ENCODE data around the gene MICB. TPM values are rescaled to one million over a fixed set of nuclear protein-coding genes. Genes with fewer than 3 reads are reported as not detected.

Gene MICB
- total RNA-seq, 6 donors from 2014 or later: 4.9 to 14.4 (median 11.3) TPM

- TF ChIP-seq POLR2A (IDR thresholded peaks at IDR 0.05) (no peak), EP300 (IDR thresholded peaks at IDR 0.05) (no peak), CTCF (IDR thresholded peaks at IDR 0.05) (no peak), POLR2AphosphoS5 (IDR thresholded peaks at IDR 0.05) (no peak)
- H3K27me3 ChIP-seq: no peaks in the 10 kb centered on the region
- peaks cover 28 to 38% (median 35%) of the 10 kb centered on the region in 4 donors for H3K4me1 ChIP-seq
- WGBS, 2 donors: 51 to 57% methylated on average over 6 of the region's 6 CpGs
- no peak overlapping the region for H3K27ac ChIP-seq
- ATAC-seq (ENCODE audit: low FRiP score in 2 of 2) (no peak), DNase-seq (no peak)
- no peaks in the 10 kb centered on the region for H3K9me3 ChIP-seq
- peaks cover 40 to 66% (median 62%) of the 10 kb centered on the region in 4 donors for H3K36me3 ChIP-seq
- peak overlapping the region in 1 of 4 donors; percentile 60 for H3K4me3 ChIP-seq
Observed at GRCh38 chr6:31538805-31539400, 41.0 kb downstream of the MICB start.

- DNase-seq (no peak), ATAC-seq (ENCODE audit: low FRiP score in 2 of 2) (no peak)
- Histone ChIP-seq H3K4me1 (peaks cover 28 to 38% (median 35%) of the 10 kb centered on the region in 4 donors), H3K36me3 (peaks cover 23 to 48% (median 45%) of the 10 kb centered on the region in 4 donors), H3K9me3 (no peaks in the 10 kb centered on the region), H3K27me3 (no peaks in the 10 kb centered on the region), H3K27ac (peak overlapping the region; percentile 89 to 99 (median 94)), H3K4me3 (peak overlapping the region; percentile 60 to 63 (median 62))
- TF ChIP-seq EP300 (IDR thresholded peaks at IDR 0.05) (no peak), POLR2AphosphoS5 (IDR thresholded peaks at IDR 0.05) (no peak), POLR2A (IDR thresholded peaks at IDR 0.05) (no peak), CTCF (IDR thresholded peaks at IDR 0.05) (no peak)
- 15 to 19% methylated on average over 4 of the region's 4 CpGs for WGBS, 2 donors
Observed at GRCh38 chr6:31540640-31541039, 42.7 kb downstream of the MICB start.

DNA sequence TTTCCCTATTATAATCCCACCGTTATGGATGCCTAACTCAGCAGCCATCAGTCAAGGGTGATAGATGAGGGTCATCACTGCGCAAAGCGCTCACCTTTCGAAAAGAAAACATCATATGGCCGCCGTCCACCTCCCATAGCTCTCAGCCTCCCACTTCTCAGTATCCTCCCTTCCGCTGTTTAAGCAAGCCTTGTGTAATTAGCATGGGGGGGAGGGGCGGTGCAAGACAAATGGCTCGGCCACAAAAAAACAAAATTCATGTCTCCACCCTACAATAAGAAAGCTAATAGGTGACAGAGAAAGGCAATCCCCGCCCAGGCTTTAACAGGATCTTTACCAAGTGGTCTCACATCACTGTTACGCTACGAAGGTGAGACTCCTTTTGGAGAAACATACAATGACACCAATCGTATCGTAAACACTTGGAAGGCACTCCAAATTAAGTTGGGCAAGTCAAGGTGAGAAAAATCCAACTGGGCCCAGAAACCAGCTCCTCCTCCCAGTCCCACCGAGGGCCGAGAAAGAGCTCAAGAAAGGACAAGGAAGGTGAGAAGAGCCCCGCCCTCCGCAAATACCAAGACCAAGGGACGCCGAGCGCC lies 43.2 kb downstream of the MICB start:
- TF ChIP-seq EP300 (IDR thresholded peaks at IDR 0.05) (no peak), POLR2AphosphoS5 (IDR thresholded peaks at IDR 0.05) (peak in 1 of 2 donors; percentile 17), POLR2A (IDR thresholded peaks at IDR 0.05) (no peak)
- H3K36me3 ChIP-seq: peaks cover 18 to 43% (median 40%) of the 10 kb centered on the region in 4 donors
- H3K9me3 ChIP-seq: no peaks in the 10 kb centered on the region
- peak overlapping the region; percentile 89 to 99 (median 94) for H3K27ac ChIP-seq
- WGBS, 2 donors: 0% methylated on average over 21 of the region's 21 CpGs
- ATAC-seq (ENCODE audit: low FRiP score in 2 of 2) (peak; percentile 49 to 56), DNase-seq (peak in 1 of 2 donors; percentile 67)
- peaks cover 28 to 39% (median 36%) of the 10 kb centered on the region in 4 donors for H3K4me1 ChIP-seq
- H3K27me3 ChIP-seq: no peaks in the 10 kb centered on the region
- peak overlapping the region; percentile 60 to 63 (median 62) for H3K4me3 ChIP-seq

GRCh38 chr6:31541658-31542521 lies 43.9 kb downstream of the MICB start, which contains the start of gene DDX39B:
TSS of gene DDX39B (minus strand) at chr6:31542003. CDS start at chr6:31540532, 1,471 bp downstream.
- WGBS, 2 donors: 0 to 1% methylated on average over 41 to 43 of the region's 43 CpGs
- Histone ChIP-seq H3K36me3 (peaks cover 13 to 36% (median 33%) of the 10 kb centered on the region in 4 donors), H3K4me3 (peak within 1 kb of the TSS; percentile 60 to 63 (median 62)), H3K9me3 (no peaks in the 10 kb centered on the region), H3K4me1 (peaks cover 28 to 46% (median 40%) of the 10 kb centered on the region in 4 donors), H3K27ac (peak within 1 kb of the TSS; percentile 89 to 99 (median 94)), H3K27me3 (no peaks in the 10 kb centered on the region)
- peak in 1 of 4 donors; percentile 56 for TF ChIP-seq EP300 (IDR thresholded peaks at IDR 0.05)
- peak in 2 of 6 experiments; percentile 4 to 28 for TF ChIP-seq CTCF (IDR thresholded peaks at IDR 0.05)
- TF ChIP-seq POLR2AphosphoS5 (IDR thresholded peaks at IDR 0.05): peak; percentile 93 to 97
- peak; percentile 4 to 83 (median 77) for TF ChIP-seq POLR2A (IDR thresholded peaks at IDR 0.05)
- peak; percentile 95 to 96 for ATAC-seq (ENCODE audit: low FRiP score in 2 of 2)
- DNase-seq: peak; percentile 87 to 96
